Measurements from ENCODE around the gene UNC13C.

Gene UNC13C

DNA sequence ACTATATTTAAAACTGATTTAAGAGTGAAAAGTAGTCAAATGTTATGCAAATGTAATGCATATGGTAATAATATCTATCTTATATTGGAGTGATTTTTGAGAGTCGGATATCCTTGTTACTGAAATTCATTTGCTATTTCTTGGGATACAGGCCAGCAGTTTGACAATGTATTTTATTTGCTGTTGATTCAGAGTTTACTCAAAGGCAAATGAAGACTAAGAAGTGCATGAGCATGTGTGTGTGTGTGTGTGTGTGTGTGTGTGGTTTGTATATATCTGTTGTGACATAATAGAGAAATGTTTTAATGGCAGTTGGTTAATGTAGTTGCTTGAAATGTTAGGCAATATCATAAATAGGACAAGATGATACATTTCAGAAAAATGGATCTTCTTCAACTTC, 39.0 kb downstream of the UNC13C start:
- no peak for DNase-seq (ENCODE audit: low read depth, low spot score)
- Histone ChIP-seq H3K4me1 (ENCODE audit: control insufficient read depth, insufficient read depth, low read length) (no peaks in the 10 kb centered on the region), H3K27ac (ENCODE audit: low read length) (no peak overlapping the region), H3K36me3 (ENCODE audit: control insufficient read depth, insufficient read depth, low read length) (no peaks in the 10 kb centered on the region), H3K9me3 (ENCODE audit: control insufficient read depth, insufficient read depth, low read length) (no peaks in the 10 kb centered on the region), H3K4me3 (ENCODE audit: low read length) (no peak overlapping the region), H3K27me3 (ENCODE audit: control insufficient read depth, insufficient read depth, low read length) (no peaks in the 10 kb centered on the region)
- WGBS (ENCODE audit: insufficient coverage, insufficient read length), result 100% methylated on average over 1 of the region's 1 CpG

DNA sequence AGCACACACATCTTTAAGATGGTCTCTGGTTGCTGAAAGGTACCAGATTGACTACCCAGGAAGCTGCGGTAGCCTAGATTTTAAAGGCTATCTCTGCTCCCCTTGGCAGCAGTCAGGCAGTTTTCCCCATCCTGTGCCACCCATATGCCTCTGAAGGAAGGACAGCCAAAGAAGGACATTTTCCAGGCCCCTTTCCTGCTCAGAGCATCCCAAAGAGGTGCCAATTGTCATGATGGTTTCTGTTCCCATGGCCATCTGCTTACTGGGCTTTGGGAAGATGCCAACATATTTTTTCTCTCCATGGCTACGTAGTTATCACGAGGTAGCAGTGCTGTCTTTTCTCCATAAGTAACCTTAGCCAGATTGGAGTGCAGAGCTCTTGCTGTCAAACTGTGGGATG, 39.7 kb downstream of the UNC13C start:
- Histone ChIP-seq H3K4me3 (ENCODE audit: low read length) (no peak overlapping the region), H3K27ac (ENCODE audit: low read length) (no peak overlapping the region), H3K4me1 (ENCODE audit: control insufficient read depth, insufficient read depth, low read length) (no peaks in the 10 kb centered on the region), H3K36me3 (ENCODE audit: control insufficient read depth, insufficient read depth, low read length) (no peaks in the 10 kb centered on the region), H3K27me3 (ENCODE audit: control insufficient read depth, insufficient read depth, low read length) (no peaks in the 10 kb centered on the region), H3K9me3 (ENCODE audit: control insufficient read depth, insufficient read depth, low read length) (no peaks in the 10 kb centered on the region)
- no CpG with 5 or more reads among the region's 3 CpGs for WGBS (ENCODE audit: insufficient coverage, insufficient read length)
- no peak for DNase-seq (ENCODE audit: low read depth, low spot score)

- no peaks in the 10 kb centered on the region for H3K36me3 ChIP-seq (ENCODE audit: control insufficient read depth, insufficient read depth, low read length)
- WGBS (ENCODE audit: insufficient coverage, insufficient read length), result no CpG with 5 or more reads among the region's 3 CpGs
- DNase-seq (ENCODE audit: low read depth, low spot score), result no peak
- no peak overlapping the region for H3K27ac ChIP-seq (ENCODE audit: low read length)
- H3K9me3 ChIP-seq (ENCODE audit: control insufficient read depth, insufficient read depth, low read length), result no peaks in the 10 kb centered on the region
- no peak overlapping the region for H3K4me3 ChIP-seq (ENCODE audit: low read length)
- H3K4me1 ChIP-seq (ENCODE audit: control insufficient read depth, insufficient read depth, low read length), result peaks cover 2% of the 10 kb centered on the region
- H3K27me3 ChIP-seq (ENCODE audit: control insufficient read depth, insufficient read depth, low read length), result no peaks in the 10 kb centered on the region
These were observed 48.0 kb downstream of the UNC13C start for GRCh38 chr15:54026258-54026657.

GRCh38 chr15:54026891-54027290, 48.6 kb downstream of the UNC13C start:
- H3K4me3 ChIP-seq (ENCODE audit: low read length), result no peak overlapping the region
- DNase-seq (ENCODE audit: low read depth, low spot score), result no peak
- H3K36me3 ChIP-seq (ENCODE audit: control insufficient read depth, insufficient read depth, low read length), result no peaks in the 10 kb centered on the region
- WGBS (ENCODE audit: insufficient coverage, insufficient read length), result no CpG with 5 or more reads among the region's 2 CpGs
- no peaks in the 10 kb centered on the region for H3K9me3 ChIP-seq (ENCODE audit: control insufficient read depth, insufficient read depth, low read length)
- no peak overlapping the region for H3K27ac ChIP-seq (ENCODE audit: low read length)
- H3K27me3 ChIP-seq (ENCODE audit: control insufficient read depth, insufficient read depth, low read length), result no peaks in the 10 kb centered on the region
- peaks cover 2% of the 10 kb centered on the region for H3K4me1 ChIP-seq (ENCODE audit: control insufficient read depth, insufficient read depth, low read length)

- no peaks in the 10 kb centered on the region for H3K9me3 ChIP-seq (ENCODE audit: control insufficient read depth, insufficient read depth, low read length)
These were observed 50.8 kb downstream of the UNC13C start for GRCh38 chr15:54029081-54029480.

GRCh38 chr15:54032066-54032465, 53.8 kb downstream of the UNC13C start:
- H3K27me3 ChIP-seq (ENCODE audit: control insufficient read depth, insufficient read depth, low read length), result no peaks in the 10 kb centered on the region
- DNase-seq (ENCODE audit: low read depth, low spot score), result no peak
- no peak overlapping the region for H3K27ac ChIP-seq (ENCODE audit: low read length)
- no CpG with 5 or more reads among the region's 4 CpGs for WGBS (ENCODE audit: insufficient coverage, insufficient read length)
- peaks cover 2% of the 10 kb centered on the region for H3K4me1 ChIP-seq (ENCODE audit: control insufficient read depth, insufficient read depth, low read length)
- no peaks in the 10 kb centered on the region for H3K36me3 ChIP-seq (ENCODE audit: control insufficient read depth, insufficient read depth, low read length)
- H3K4me3 ChIP-seq (ENCODE audit: low read length), result no peak overlapping the region
- no peaks in the 10 kb centered on the region for H3K9me3 ChIP-seq (ENCODE audit: control insufficient read depth, insufficient read depth, low read length)

More at GRCh38 chr15:54029081-54029480, 50.8 kb downstream of the UNC13C start:
- no peak for DNase-seq (ENCODE audit: low read depth, low spot score)
- peaks cover 2% of the 10 kb centered on the region for H3K4me1 ChIP-seq (ENCODE audit: control insufficient read depth, insufficient read depth, low read length)
- H3K4me3 ChIP-seq (ENCODE audit: low read length), result no peak overlapping the region
- H3K27ac ChIP-seq (ENCODE audit: low read length), result no peak overlapping the region
- H3K27me3 ChIP-seq (ENCODE audit: control insufficient read depth, insufficient read depth, low read length), result no peaks in the 10 kb centered on the region
- WGBS (ENCODE audit: insufficient coverage, insufficient read length), result no CpG with 5 or more reads among the region's 3 CpGs
- no peaks in the 10 kb centered on the region for H3K36me3 ChIP-seq (ENCODE audit: control insufficient read depth, insufficient read depth, low read length)

DNA sequence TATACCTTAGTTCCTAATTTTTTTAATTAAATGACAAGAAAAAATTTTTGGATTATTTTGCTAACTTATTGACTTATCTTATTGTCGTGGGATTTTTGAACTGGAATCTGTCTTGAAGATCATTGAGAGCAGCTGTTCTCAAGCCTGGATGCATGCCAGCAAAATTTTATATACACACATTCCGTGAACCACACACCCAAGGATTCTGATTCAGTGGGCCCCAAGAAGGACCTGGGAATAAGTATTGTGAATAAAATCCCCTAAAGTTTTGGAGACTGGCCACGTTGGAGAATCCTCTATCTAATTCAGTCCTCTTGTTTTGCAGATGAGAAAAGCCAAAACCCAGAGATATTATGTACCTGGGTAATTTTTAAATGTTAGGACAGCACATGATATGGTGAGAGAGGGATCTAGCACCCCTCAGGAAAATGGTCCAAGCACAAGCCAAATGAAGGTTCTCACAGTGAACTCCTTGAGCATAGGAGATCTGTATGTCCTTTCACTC, 55.2 kb downstream of the UNC13C start:
- DNase-seq (ENCODE audit: low read depth, low spot score), result no peak
- Histone ChIP-seq H3K9me3 (ENCODE audit: control insufficient read depth, insufficient read depth, low read length) (no peaks in the 10 kb centered on the region), H3K4me3 (ENCODE audit: low read length) (no peak overlapping the region), H3K4me1 (ENCODE audit: control insufficient read depth, insufficient read depth, low read length) (peaks cover 2% of the 10 kb centered on the region; the same call in 1 of the 2 replicates), H3K27ac (ENCODE audit: low read length) (no peak overlapping the region), H3K36me3 (ENCODE audit: control insufficient read depth, insufficient read depth, low read length) (no peaks in the 10 kb centered on the region), H3K27me3 (ENCODE audit: control insufficient read depth, insufficient read depth, low read length) (no peaks in the 10 kb centered on the region)
- WGBS (ENCODE audit: insufficient coverage, insufficient read length), result no CpG with 5 or more reads among the region's 3 CpGs

- peaks cover 2% of the 10 kb centered on the region; the same call in 1 of the 2 replicates for H3K4me1 ChIP-seq (ENCODE audit: control insufficient read depth, insufficient read depth, low read length)
- no peak overlapping the region for H3K27ac ChIP-seq (ENCODE audit: low read length)
- no peak overlapping the region for H3K4me3 ChIP-seq (ENCODE audit: low read length)
- no peaks in the 10 kb centered on the region for H3K36me3 ChIP-seq (ENCODE audit: control insufficient read depth, insufficient read depth, low read length)
- no peaks in the 10 kb centered on the region for H3K9me3 ChIP-seq (ENCODE audit: control insufficient read depth, insufficient read depth, low read length)
- no peak for DNase-seq (ENCODE audit: low read depth, low spot score)
- H3K27me3 ChIP-seq (ENCODE audit: control insufficient read depth, insufficient read depth, low read length), result no peaks in the 10 kb centered on the region
- WGBS (ENCODE audit: insufficient coverage, insufficient read length), result no CpG with 5 or more reads among the region's 3 CpGs
These were observed 55.7 kb downstream of the UNC13C start for GRCh38 chr15:54033869-54034458.

DNA sequence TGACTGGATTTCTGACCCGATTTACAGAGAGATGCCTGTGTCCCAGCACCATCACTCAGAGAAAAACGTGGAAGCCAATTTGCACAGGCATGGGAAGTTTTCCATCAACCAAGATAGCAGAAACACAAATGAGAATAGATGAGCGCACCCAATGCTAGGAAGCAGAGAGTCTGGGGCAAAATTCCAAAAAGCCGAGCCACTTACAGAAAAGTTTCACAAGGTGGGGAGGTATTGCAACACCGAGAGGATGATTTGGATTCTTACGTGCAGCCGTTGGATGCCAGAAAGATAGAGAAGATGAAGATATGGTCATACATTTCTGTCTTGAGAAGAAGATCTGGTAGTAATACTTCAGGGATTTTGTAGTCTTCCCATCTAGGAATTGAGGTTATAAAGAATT, 57.4 kb downstream of the UNC13C start:
- no CpG with 5 or more reads among the region's 7 CpGs for WGBS (ENCODE audit: insufficient coverage, insufficient read length)
- H3K4me1 ChIP-seq (ENCODE audit: control insufficient read depth, insufficient read depth, low read length), result no peaks in the 10 kb centered on the region
- H3K4me3 ChIP-seq (ENCODE audit: low read length), result no peak overlapping the region
- H3K9me3 ChIP-seq (ENCODE audit: control insufficient read depth, insufficient read depth, low read length), result no peaks in the 10 kb centered on the region
- no peaks in the 10 kb centered on the region for H3K27me3 ChIP-seq (ENCODE audit: control insufficient read depth, insufficient read depth, low read length)
- no peaks in the 10 kb centered on the region for H3K36me3 ChIP-seq (ENCODE audit: control insufficient read depth, insufficient read depth, low read length)
- H3K27ac ChIP-seq (ENCODE audit: low read length), result no peak overlapping the region
- DNase-seq (ENCODE audit: low read depth, low spot score), result no peak

DNA sequence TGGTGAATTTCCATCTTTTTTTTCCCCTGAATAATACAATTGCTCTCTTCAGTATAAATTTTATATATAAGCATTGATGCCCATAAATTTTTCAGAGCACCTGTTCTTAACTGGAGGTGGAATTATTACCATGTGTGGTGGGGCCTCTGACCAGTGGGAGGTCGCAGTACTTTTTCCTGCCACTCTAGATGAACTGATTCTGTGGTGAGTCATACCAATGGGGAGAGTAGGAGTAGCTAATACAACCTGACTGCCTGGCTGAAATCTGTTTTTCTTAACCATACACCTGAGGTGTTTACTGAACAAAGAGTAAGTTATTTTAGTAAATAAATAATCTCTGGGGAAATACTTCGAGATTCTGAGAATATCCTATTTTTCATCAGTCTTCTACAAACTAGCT, 67.2 kb downstream of the UNC13C start:
- Histone ChIP-seq H3K27me3 (ENCODE audit: control insufficient read depth, insufficient read depth, low read length) (no peaks in the 10 kb centered on the region), H3K36me3 (ENCODE audit: control insufficient read depth, insufficient read depth, low read length) (no peaks in the 10 kb centered on the region), H3K9me3 (ENCODE audit: control insufficient read depth, insufficient read depth, low read length) (no peaks in the 10 kb centered on the region), H3K27ac (ENCODE audit: low read length) (no peak overlapping the region), H3K4me3 (ENCODE audit: low read length) (no peak overlapping the region), H3K4me1 (ENCODE audit: control insufficient read depth, insufficient read depth, low read length) (no peaks in the 10 kb centered on the region)
- WGBS (ENCODE audit: insufficient coverage, insufficient read length), result no CpG with 5 or more reads among the region's 2 CpGs
- DNase-seq (ENCODE audit: low read depth, low spot score), result no peak

- no peaks in the 10 kb centered on the region for H3K9me3 ChIP-seq (ENCODE audit: control insufficient read depth, insufficient read depth, low read length)
- no peak overlapping the region for H3K27ac ChIP-seq (ENCODE audit: low read length)
- no peaks in the 10 kb centered on the region for H3K27me3 ChIP-seq (ENCODE audit: control insufficient read depth, insufficient read depth, low read length)
- no peak overlapping the region for H3K4me3 ChIP-seq (ENCODE audit: low read length)
- H3K36me3 ChIP-seq (ENCODE audit: control insufficient read depth, insufficient read depth, low read length), result no peaks in the 10 kb centered on the region
- no peak for DNase-seq (ENCODE audit: low read depth, low spot score)
- H3K4me1 ChIP-seq (ENCODE audit: control insufficient read depth, insufficient read depth, low read length), result no peaks in the 10 kb centered on the region
- no CpG with 5 or more reads among the region's 2 CpGs for WGBS (ENCODE audit: insufficient coverage, insufficient read length)
These were observed 67.9 kb downstream of the UNC13C start for GRCh38 chr15:54046093-54046492.

All from iPS DF 6.9 (cell line).